RKO (cell line): ENCODE results near the gene IRX2.

ENCODE experiments used
- DNase-seq: peaks from one replicate; pipeline ENCODE4 v3.0.0-alpha.2; 2016; ENCODE audit warnings: low spot score

IRX2 gene

GRCh38 chr5:2714026-2714425, 37.5 kb downstream of the IRX2 start:
- no peak for DNase-seq

DNA sequence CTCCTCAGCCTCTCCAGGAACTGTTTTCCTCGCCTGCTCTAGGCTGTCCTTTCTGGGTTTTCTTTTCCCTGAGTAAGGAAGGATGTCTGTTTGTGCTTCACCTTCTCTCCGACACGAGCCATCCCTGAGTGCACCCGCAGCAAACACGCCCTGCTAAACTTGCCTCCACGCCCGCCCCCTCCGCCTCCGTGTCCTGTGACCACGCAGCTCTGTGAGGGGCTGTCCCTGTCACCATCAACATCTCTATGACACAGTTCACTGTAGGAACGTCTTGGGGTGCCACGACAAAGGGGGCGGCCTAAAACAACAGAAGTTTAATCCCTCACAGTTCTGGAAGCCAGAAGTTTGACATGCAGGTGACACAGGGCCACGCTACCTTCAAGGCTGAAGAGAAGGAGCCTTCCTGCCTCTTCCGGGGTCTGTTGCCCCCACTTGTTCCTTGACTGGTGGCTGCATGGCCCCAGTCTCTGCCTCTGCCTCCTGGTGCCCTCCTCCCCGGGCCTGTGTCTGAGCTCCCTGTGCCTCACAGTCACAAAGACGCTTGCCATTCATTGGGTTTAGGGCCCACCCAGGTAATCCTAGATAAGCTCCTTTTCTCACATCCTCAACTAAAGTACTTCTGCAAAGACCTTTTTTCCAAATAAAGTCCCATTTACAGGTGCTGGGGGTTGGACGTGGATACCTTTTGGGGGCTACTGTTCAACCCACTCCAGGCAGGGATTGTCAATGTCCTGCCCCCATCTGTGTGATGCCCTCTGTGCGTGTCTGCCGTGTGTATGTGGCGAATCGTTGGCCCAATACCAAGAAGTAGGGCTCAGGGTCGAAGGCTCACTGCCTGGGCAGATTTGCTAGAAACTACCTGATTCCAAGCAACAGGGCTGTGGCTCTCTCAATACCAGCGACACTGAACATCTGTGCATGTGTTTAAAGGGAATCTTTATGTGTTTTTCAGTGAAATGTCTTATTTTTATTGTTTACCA, 39.7 kb downstream of the IRX2 start:
- DNase-seq: no peak

DNA sequence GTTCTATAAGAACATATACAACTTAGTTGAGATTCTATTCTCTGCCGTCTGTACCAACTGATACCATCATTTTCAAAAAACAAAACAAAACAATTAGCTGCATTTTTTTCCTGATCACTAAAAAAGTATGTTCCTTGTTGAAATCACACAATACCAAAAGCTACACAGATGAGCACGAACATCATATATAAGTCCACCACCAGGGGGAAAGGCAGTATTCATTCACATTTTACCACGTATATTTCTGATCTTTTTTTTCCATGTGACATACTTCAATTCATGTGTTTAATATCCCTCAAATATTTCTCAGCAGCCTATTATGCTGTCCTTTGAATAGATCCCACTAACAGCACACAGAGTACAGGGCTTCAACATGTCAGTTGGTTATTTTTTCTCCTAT, 40.6 kb downstream of the IRX2 start:
- DNase-seq: peak; percentile 28

GRCh38 chr5:2709976-2710689, 41.3 kb downstream of the IRX2 start:
- no peak for DNase-seq

GRCh38 chr5:2708751-2709150, 42.7 kb downstream of the IRX2 start:
- no peak for DNase-seq

GRCh38 chr5:2708132-2708531, 43.3 kb downstream of the IRX2 start:
- no peak for DNase-seq

DNA sequence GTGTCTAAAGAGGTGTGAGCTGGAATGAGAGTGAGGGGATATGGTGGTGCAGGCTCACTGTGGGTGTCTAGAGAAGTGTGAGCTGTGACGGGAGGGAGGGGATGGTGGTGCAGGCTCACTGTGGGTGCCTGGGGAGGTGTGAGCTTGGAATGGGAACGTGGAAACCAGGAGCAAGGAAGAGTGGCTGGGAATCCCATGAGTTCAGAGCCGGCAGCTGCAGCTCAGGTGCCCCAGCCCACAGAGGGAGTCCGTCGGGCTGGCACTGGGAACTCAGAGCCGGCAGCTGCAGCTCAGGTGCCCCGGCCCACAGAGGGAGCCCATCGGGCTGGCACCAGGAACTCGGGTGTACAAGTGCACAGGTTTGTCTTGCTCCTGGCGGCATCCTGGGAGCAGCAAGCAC, 45.6 kb downstream of the IRX2 start:
- DNase-seq: no peak

- DNase-seq: no peak
These were observed 46.5 kb downstream of the IRX2 start for GRCh38 chr5:2704806-2705645.

DNA sequence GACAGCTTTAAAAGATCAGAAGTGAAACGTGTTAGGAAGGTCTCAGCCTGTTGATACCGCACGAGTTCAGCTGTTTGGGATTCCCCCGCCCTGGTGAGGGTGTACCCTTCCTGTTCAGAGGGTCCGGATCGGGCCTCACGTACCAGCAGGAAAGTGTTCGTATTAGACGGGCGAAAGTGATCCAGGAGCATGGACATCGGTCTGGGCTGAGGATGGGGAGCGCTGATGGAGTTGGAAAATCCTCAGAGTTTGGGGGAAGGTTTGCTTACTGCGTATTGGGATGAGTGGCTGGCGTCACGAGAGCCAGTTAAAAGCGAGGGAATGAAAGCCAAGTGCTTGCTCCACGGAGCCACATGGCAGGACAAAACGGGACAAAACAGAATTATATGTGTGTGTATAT, 47.4 kb downstream of the IRX2 start:
- no peak for DNase-seq

- DNase-seq: no peak
These were observed 47.9 kb downstream of the IRX2 start for GRCh38 chr5:2703615-2704014.

DNA sequence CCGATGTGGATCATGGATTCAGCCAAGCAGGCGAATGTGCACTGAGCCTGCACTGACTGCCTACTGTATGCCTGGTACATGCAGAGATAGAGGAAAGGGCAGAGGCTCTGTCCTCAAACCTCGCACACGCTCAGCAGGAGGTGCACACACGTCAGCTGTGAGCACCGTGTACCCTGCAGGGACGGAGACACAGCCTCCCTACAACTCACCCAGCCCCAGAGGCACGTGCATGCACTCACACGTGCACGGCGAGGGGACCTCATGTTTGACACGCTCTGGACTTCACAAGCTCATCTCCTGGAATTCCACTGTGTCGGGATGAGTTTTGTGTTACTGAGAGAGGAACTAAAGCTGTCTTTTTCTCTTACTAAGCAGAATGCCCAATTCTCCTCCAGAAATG, 48.4 kb downstream of the IRX2 start:
- DNase-seq: no peak

DNA sequence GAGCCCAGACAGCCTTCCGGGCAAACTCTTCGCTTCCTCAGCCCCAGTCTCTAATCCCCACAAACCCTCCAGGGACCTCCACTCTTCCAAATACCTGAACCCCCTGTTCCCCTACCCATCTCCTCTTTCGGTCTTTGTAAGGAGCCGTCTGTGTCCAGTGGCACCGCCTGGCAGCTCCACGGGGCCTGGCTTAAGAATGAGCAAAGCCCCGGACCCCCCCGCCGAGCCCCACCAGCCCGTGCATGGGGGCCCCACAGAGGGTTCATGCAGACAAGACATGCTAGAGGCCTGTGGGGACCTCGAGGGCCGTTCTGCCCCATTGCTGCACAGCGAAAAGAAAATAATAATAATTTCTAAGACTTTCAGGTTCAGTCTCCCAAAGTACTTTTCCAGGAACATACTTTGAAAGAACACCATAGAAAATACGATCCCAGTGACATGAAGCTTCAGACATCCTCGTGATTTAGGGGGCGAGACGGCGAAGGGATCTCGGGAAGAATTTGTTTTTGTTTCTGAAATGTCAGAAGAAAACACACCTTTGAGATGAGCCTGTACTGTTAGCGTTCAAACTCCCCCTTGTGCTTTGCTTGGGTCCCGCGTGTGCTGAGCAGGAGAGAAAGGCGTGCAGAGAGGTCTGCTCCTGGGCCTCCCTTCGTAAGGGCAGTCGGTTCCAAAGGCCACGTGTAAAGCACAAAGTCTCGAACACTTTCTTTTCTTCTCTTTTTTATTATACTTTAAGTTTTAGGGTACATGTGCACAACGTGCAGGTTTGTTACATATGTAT, 49.2 kb downstream of the IRX2 start:
- no peak for DNase-seq

- no peak for DNase-seq
These were observed 49.9 kb downstream of the IRX2 start for GRCh38 chr5:2701592-2701991.

DNA sequence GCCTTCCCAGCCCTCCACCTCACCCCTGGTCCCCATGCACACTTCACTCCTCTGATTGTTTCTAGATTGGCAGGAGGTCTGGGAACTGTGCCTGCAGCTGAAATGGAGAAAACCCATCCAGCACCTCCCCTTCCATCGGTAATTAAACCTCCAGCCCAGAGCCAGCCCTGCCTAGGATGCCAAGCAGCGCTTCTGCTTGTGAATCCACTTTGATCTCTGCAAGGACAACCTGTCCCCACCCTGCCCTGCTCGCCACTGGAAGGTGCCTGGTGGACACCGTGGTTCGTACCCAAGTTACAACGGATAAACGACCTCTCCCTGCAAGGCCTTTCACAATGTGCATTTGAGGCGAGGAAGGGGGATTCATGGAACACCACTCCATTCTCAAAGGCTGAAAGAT, 50.6 kb downstream of the IRX2 start:
- no peak for DNase-seq

- no peak for DNase-seq
These were observed 51.8 kb downstream of the IRX2 start for GRCh38 chr5:2699686-2700085.

- DNase-seq: no peak
These were observed 52.2 kb downstream of the IRX2 start for GRCh38 chr5:2699231-2699630.

DNA sequence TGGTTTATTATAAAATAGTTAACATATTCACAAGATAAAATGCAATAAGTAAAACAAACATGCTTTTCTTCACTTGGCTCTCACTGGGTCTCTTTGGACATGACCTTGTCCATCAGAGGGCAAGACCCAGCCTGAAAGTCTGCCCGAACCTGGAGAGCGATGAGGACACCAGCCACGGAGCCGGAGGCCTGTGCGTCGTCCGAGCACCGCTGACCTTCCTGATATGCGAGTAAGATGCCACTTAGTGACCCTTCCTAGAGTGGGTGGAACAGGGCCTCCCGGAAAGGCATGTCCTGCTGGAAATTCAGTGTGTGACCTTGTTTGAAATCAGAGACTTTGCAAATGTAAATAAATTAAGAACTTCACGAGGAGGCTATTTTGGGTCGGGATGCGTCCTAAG, 52.9 kb downstream of the IRX2 start:
- DNase-seq: no peak

DNA sequence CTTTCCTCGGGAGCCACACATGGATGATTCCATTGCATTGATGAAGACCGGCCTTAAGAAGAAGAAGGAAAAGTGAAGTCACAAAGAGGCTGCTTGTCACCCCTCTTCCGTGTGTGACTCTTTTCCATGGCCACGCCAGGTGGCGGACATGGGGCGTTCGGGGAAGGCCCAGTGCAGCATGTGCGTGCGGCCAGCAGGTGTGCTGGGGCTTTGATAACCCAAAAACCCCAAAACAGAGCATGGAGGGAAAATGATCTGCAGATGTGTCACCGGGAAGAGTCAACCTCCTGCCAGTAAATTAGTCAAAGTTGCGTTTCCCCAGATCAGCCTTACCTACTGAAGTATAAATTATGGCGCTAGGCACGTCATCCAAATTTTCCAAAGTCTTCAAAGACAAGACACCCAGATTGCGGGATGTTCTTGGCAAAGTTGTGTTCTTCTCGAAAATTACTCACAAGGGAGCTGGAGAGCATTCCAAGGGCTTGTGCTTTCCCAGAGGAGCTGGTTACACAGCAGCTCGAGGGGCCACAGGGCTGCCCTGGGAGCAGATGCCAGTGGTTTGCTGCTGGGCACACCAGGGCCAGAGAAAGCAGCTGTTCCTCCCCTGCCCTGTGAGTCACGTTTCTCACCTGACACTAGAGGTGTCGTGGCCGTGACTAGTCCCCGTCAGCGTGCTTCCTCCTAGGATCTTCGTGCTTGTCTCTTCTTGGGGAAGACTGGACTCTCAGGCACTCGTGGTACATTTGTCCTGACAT, 53.9 kb downstream of the IRX2 start:
- DNase-seq: no peak

GRCh38 chr5:2697041-2697440, 54.4 kb downstream of the IRX2 start:
- no peak for DNase-seq
